ELR (cell line): ENCODE data around the gene CDSN.
"Not testable (repeated sequence)": the region's sequence is repeated elsewhere in the genome, so short reads cannot be mapped to it uniquely, and the experiment has no call there.

ENCODE experiments used
- DNase-seq: peaks from one replicate; pipeline ENCODE4 v3.0.0-alpha.2; 2015; ENCODE audit warnings: low read depth

CDSN gene

GRCh38 chr6:31083742-31084354 lies 36.4 kb downstream of the CDSN start:
- peak; percentile 61 for DNase-seq

- no peak for DNase-seq
Measured at GRCh38 chr6:31081872-31082271, 38.4 kb downstream of the CDSN start.

GRCh38 chr6:31079656-31080261 lies 40.5 kb downstream of the CDSN start:
- DNase-seq = peak; percentile 81

DNA sequence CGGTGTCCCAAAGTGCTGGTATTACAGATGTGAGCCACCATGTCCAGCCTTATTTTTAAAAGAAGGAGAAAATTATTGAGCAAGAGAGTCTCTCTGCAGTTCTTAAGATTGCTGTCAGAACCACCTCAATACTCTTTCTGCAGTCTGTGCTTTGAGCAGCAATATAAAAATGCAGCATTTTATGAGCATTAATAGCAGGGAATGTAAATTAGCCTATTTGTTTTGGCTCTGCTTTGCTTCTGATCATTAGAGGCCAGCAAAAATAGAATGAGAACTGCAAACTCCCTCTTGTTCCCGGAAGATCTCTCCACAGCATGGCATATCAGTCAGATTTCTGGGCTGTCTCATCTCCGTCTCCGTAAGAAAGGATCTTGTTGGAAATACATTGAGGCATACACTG lies 43.6 kb downstream of the CDSN start:
- DNase-seq = no peak

DNA sequence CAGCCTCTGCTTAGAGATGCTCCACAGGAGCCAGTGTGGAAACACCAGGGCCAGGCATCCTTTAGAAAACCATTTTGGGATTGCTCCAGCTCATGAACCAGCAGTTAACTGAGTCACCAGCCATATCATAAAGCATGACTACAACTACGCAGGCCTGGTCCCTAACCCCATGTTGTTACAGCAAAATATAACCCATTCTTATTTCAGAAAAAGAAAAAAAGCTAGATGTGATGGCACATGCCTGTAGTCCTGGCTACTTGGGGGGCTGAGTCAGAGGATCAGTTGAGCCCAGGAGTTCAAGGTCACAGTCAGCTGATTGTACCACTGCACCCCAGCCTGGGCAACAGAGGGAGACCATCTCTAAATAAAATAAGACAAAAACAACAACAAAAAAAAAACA lies 44.7 kb downstream of the CDSN start:
- peak; percentile 86 for DNase-seq

- DNase-seq = peak; percentile 25
Measured at GRCh38 chr6:31074401-31074800, 45.8 kb downstream of the CDSN start.

DNA sequence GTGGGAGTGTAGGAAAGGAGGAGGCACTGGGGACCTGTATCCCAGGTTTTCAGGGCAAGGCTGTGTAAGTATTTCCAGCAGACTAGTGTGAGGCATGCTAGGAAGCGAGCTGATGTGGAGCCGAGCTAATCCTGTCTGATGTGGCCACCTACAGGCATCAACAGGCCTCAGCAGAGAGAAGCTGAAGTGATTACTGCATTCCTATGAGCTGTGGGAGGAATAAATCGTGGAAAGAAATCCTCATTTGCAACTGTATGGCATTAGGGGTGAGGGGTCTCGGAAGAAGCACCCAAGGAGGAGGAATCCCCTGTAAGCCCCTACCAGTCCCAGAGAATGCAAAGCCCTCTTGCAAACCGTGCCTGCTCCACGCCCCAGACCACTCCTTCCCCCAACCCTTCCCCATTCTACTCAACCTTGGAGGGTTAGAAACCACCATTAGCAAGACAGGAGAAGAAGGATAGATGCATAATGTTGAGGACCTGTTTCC lies 49.5 kb downstream of the CDSN start:
- peak; percentile 81 for DNase-seq

GRCh38 chr6:31068669-31069340 lies 51.4 kb downstream of the CDSN start:
- peak; percentile 87 for DNase-seq

- DNase-seq = not testable (repeated sequence)
Measured at GRCh38 chr6:31067891-31068668, 52.2 kb downstream of the CDSN start.

DNA sequence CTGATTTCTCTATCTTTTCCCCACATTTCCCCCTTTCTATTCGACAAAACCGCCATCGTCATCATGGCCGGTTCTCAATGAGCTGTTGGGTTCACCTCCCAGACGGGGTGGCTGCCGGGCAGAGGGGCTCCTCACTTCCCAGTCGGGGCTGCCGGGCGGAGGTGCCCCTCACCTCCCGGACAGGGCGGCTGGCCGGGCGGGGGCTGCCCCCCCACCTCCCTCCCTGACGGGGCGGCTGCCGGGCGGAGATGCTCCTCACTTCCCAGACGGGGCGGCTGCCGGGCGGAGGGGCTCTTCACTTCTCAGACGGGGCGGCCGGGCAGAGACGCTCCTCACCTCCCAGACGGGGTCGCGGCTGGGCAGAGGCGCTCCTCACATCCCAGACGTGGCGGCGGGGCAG lies 53.2 kb downstream of the CDSN start:
- DNase-seq = not testable (repeated sequence)

- no peak for DNase-seq
Measured at GRCh38 chr6:31065556-31065955, 54.7 kb downstream of the CDSN start.
